Endodermal cell (in vitro differentiated cells): Measurements from ENCODE around the gene GSX1. TPM values are rescaled to one million over a fixed set of nuclear protein-coding genes. Genes with fewer than 3 reads are reported as not detected.

Experiments used
- DNase-seq: peaks from one replicate; pipeline ENCODE4 v3.0.0-alpha.2; 2017
- H3K27ac ChIP-seq: 2 replicates; pipeline ENCODE4 v1.5.1; 2013; ENCODE audit warnings: mild to moderate bottlenecking, low read depth, low read length, moderate library complexity
- H3K27me3 ChIP-seq: 2 replicates; pipeline ENCODE4 v1.6.1; 2013; ENCODE audit warnings: mild to moderate bottlenecking, low read length, moderate library complexity; ENCODE audit not compliant: insufficient read depth, control insufficient read depth, poor library complexity, severe bottlenecking
- H3K36me3 ChIP-seq: 2 replicates; pipeline ENCODE4 v1.7.0; 2013; ENCODE audit warnings: mild to moderate bottlenecking, low read length, moderate library complexity; ENCODE audit not compliant: control insufficient read depth, insufficient read depth
- H3K4me1 ChIP-seq: one replicate; pipeline ENCODE4 v1.7.0; 2013; ENCODE audit warnings: low read length; ENCODE audit not compliant: control insufficient read depth, insufficient read depth
- H3K4me3 ChIP-seq: 2 replicates; pipeline ENCODE4 v1.5.1; 2013; ENCODE audit warnings: mild to moderate bottlenecking, low read length, moderate library complexity
- H3K9ac ChIP-seq: 2 replicates; pipeline ENCODE4 v1.6.1; 2013; ENCODE audit warnings: mild to moderate bottlenecking, low read length, moderate library complexity; ENCODE audit not compliant: poor library complexity, severe bottlenecking; ENCODE audit errors: extremely low read depth
- H3K9me3 ChIP-seq: 2 replicates; pipeline ENCODE4 v1.6.1; 2013; ENCODE audit warnings: mild to moderate bottlenecking, low read length, moderate library complexity; ENCODE audit not compliant: control insufficient read depth
- H3K27ac Mint-ChIP-seq: 2 replicates; pipeline ENCODE4 v1.8.0; 2020; ENCODE audit warnings: mixed read lengths
- H3K27me3 Mint-ChIP-seq: 2 replicates; pipeline ENCODE4 v1.8.0; 2021; ENCODE audit warnings: mild to moderate bottlenecking, mixed read lengths; ENCODE audit not compliant: insufficient read depth
- H3K36me3 Mint-ChIP-seq: 2 replicates; pipeline ENCODE4 v1.8.0; 2020; ENCODE audit warnings: low read depth, mixed read lengths
- H3K4me1 Mint-ChIP-seq: 2 replicates; pipeline ENCODE4 v1.8.0; 2020; ENCODE audit warnings: mixed read lengths
- H3K4me3 Mint-ChIP-seq: 2 replicates; pipeline ENCODE4 v1.8.0; 2020; ENCODE audit warnings: mild to moderate bottlenecking, moderate library complexity, mixed read lengths
- H3K9me3 Mint-ChIP-seq: 2 replicates; pipeline ENCODE4 v1.8.0; 2020; ENCODE audit warnings: mild to moderate bottlenecking, mixed read lengths
- CTCF ChIP-seq: fragments of 200-600 bp; sonication (generic); conservative IDR thresholded peaks from 2 replicates; pipeline ENCODE4 v1.5.0; 2021; ENCODE audit warnings: antibody characterized with exemption, mild to moderate bottlenecking
- WGBS, 2 experiments: methylation state at CpG; one replicate each; pipeline versions ENCODE4 v1.1.5 to v1.1.7; 2013; ENCODE audit warnings: missing lambda C conversion rate in 2 of 2, mixed read lengths in 1 of 2; ENCODE audit not compliant: insufficient coverage in 1 of 2, insufficient read length in 1 of 2; 5-methylcytosine and 5-hydroxymethylcytosine counted together
- total RNA-seq, 2 donors: library from RNA; stranded (reverse); fragmentation: NEBNext Ultra II Directional in 1 of 2; extraction: Animal tissue kit (Norgen Biotek cat#: 25700) in 1 of 2; gene quantifications; 2 replicates in 1 of 2; 3 replicates in 1 of 2; pipeline ENCODE4 v1.2.1, GENCODE V29; 2021

GSX1 gene
- total RNA-seq, 2 donors from 2014 or later, result not detected

GRCh38 chr13:27775943-27776342, 16.3 kb upstream of the GSX1 start:
- WGBS, 2 experiments, result 39 to 59% methylated on average over 2 to 13 of the region's 13 CpGs
- no peak overlapping the region for H3K4me3 ChIP-seq
- TF ChIP-seq CTCF, result no peak
- H3K4me1 Mint-ChIP-seq, result no peaks in the 10 kb centered on the region
- H3K9me3 Mint-ChIP-seq, result no peaks in the 10 kb centered on the region
- H3K9ac ChIP-seq, result no peak overlapping the region
- no peaks in the 10 kb centered on the region for H3K4me1 ChIP-seq
- H3K36me3 ChIP-seq, result no peaks in the 10 kb centered on the region
- peak; percentile 59 for DNase-seq
- H3K27ac Mint-ChIP-seq, result no peak overlapping the region
- H3K27me3 Mint-ChIP-seq, result peaks cover 92% of the 10 kb centered on the region
- H3K36me3 Mint-ChIP-seq, result no peaks in the 10 kb centered on the region
- H3K9me3 ChIP-seq, result no peaks in the 10 kb centered on the region
- peaks cover 74% of the 10 kb centered on the region for H3K27me3 ChIP-seq
- no peak overlapping the region for H3K4me3 Mint-ChIP-seq
- H3K27ac ChIP-seq, result peak overlapping the region; percentile 21

- TF ChIP-seq CTCF, result no peak
- no peaks in the 10 kb centered on the region for H3K36me3 Mint-ChIP-seq
- Histone ChIP-seq H3K9ac (no peak overlapping the region), H3K36me3 (no peaks in the 10 kb centered on the region), H3K9me3 (no peaks in the 10 kb centered on the region), H3K27me3 (peaks cover 87% of the 10 kb centered on the region), H3K4me1 (peaks cover 3% of the 10 kb centered on the region), H3K27ac (no peak overlapping the region), H3K4me3 (no peak overlapping the region)
- no peaks in the 10 kb centered on the region for H3K9me3 Mint-ChIP-seq
- no peak for DNase-seq
- no peaks in the 10 kb centered on the region for H3K4me1 Mint-ChIP-seq
- H3K27ac Mint-ChIP-seq, result no peak overlapping the region
- H3K27me3 Mint-ChIP-seq, result peaks cover 88% of the 10 kb centered on the region
- 84 to 90% methylated on average over 5 of the region's 5 CpGs for WGBS, 2 experiments
- no peak overlapping the region for H3K4me3 Mint-ChIP-seq
Observed at GRCh38 chr13:27782151-27782550, 10.1 kb upstream of the GSX1 start.

GRCh38 chr13:27783111-27783510, 9.2 kb upstream of the GSX1 start:
- no peaks in the 10 kb centered on the region for H3K36me3 ChIP-seq
- no peak overlapping the region for H3K9ac ChIP-seq
- WGBS, 2 experiments, result 42 to 56% methylated on average over 2 to 4 of the region's 4 CpGs
- H3K4me3 Mint-ChIP-seq, result no peak overlapping the region
- DNase-seq, result peak; percentile 75
- no peak overlapping the region for H3K27ac Mint-ChIP-seq
- H3K9me3 Mint-ChIP-seq, result no peaks in the 10 kb centered on the region
- H3K4me1 ChIP-seq, result peaks cover 3% of the 10 kb centered on the region
- H3K27me3 ChIP-seq, result peaks cover 87% of the 10 kb centered on the region
- H3K36me3 Mint-ChIP-seq, result no peaks in the 10 kb centered on the region
- peak; percentile 69 for TF ChIP-seq CTCF
- H3K27ac ChIP-seq, result no peak overlapping the region
- H3K9me3 ChIP-seq, result no peaks in the 10 kb centered on the region
- H3K4me3 ChIP-seq, result no peak overlapping the region
- peaks cover 88% of the 10 kb centered on the region for H3K27me3 Mint-ChIP-seq
- no peaks in the 10 kb centered on the region for H3K4me1 Mint-ChIP-seq
